ENCODE measurements around the gene MLPH.

Gene MLPH

DNA sequence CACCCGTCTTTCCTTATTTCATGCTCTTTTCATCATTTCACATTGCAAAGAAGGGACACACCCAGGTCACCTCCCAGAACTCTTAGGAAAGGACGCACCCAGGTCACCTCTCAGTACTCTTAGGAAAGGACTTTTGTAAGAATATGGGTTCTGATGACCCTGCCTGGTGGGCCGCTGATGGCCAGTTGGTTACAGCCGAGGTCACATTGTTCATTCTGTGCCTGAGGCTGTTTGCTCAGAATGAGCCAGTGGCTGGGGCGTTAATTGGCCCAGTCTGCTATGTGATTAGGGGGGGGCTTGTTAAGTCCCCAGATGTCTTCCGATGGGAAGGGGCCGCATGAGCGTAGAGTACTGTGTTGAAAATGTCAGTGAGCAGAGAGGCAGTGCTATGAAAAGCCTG lies 9.4 kb downstream of the MLPH start:
- no peak for DNase-seq

- no peak for DNase-seq
These were observed 10.2 kb downstream of the MLPH start for GRCh38 chr2:237497009-237497837.

DNA sequence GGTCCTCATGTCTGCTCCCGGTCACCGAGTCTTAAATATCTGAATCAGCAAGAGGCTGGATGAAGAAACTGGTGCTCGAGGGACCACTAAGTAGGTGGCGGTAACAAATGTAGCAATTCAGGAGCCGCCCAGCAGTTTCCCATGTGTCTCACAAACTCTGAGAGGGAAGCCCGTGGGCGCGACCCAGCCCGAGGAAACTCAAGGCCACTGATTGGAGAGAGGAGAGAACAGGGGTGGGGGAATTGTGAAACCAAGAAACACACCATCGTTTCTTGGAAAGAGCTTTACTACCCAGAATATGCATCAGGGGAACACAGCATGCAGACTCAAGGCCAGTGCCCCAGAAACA lies 10.8 kb downstream of the MLPH start:
- DNase-seq: no peak

DNA sequence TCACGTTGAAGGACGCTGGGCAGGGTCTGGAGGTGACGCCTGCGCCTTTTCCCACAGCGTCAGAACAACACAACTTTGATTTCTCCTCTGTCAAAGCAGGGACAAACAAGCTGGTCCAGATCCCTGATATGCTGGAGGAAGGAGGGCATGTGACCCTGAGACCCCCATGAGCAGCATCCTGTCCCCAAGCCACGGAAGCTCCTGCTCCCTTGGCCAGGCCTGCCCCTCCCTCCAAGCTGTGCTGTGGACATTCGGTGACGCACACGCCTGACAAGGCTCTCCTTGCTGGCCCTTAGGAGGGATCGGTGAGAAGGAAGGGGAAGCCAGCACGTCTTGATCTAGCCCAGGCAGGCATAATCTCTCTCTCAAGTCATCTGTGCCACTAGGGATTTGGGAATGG lies 11.3 kb downstream of the MLPH start:
- no peak for DNase-seq

DNA sequence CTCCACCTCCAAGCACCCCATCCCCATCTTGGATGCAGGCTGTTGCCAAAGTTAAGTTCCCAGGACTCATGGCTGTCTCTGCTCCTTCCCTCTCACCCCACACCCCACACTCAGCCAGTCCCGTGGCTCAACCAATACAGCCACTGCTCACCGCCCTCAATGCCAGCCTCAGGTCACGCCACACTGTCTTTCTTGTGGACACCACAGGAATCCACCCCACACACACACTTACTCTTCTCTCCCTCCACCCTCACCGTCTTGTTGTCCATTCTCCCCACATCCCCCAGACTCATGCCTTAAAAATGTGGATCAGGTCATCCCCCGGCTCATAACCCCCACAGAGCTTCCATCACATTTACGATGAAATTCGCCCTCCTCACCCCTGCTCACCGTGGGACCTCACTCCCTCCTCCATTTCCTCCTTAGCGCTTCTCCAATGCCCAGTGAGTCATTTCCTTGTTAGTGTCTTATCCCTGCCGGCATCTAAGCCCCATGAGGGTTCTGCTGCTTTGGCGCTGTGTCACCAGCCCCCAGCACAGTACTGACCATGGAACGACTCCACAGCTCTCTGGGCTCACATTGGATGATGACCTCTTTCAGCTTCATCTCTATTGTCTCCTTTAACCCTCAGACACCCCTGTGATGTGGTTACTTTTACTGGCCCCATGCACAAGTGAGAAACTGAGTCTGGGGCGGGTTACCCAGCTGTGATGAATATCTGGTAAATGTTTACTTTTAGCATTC lies 13.8 kb downstream of the MLPH start:
- DNase-seq: no peak

GRCh38 chr2:237501892-237502513 lies 15.0 kb downstream of the MLPH start:
- DNase-seq: no peak

GRCh38 chr2:237503201-237503600 lies 16.1 kb downstream of the MLPH start:
- no peak for DNase-seq

- no peak for DNase-seq
These were observed 18.3 kb downstream of the MLPH start for GRCh38 chr2:237505188-237505939.

- no peak for DNase-seq
These were observed 20.5 kb downstream of the MLPH start for GRCh38 chr2:237507512-237507911.

GRCh38 chr2:237508361-237508760 lies 21.3 kb downstream of the MLPH start:
- DNase-seq: no peak

GRCh38 chr2:237509151-237509550 lies 22.1 kb downstream of the MLPH start:
- DNase-seq: no peak

DNA sequence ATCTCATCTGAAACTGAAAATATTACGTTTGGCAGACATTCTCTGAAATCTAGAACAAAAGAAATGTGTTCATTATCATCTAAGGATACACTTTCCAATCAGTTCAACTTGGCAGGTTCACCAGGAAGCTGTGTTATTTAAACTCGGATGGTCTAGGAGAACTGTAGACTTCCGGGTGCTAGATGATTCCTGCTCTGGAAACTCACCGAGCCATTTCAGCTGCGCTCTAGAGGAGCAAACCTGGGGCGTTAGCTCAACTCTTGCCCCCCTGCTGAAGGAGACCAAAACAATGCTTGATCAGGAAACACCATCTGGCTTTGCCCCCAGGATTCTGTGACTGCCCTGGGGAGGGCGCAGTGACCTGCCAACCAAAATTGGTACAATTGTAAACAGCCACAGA lies 22.9 kb downstream of the MLPH start:
- DNase-seq: no peak

DNA sequence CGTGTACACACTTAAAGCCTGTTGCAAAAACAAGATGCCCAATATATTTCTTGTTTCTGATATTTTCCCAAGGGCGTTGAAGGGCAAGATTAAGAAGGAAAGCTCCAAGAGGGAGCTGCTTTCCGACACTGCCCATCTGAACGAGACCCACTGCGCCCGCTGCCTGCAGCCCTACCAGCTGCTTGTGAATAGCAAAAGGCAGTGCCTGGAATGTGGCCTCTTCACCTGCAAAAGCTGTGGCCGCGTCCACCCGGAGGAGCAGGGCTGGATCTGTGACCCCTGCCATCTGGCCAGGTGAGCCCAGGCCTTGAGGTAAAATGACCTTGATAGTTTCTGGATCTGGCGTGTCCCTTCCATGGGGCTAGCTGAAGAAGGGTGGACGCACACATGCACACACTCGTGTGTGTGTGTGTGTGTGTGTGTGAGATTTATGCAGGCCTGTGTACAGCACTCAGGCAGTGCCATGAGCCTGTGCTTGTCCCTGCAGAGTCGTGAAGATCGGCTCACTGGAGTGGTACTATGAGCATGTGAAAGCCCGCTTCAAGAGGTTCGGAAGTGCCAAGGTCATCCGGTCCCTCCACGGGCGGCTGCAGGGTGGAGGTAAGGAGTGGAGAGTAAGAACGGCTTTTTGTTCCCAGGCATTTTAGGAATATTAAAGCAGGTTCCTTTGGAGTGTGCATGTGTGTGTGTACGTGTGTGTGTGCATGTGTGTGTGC lies 23.6 kb downstream of the MLPH start:
- no peak for DNase-seq

- DNase-seq: no peak
These were observed 24.4 kb downstream of the MLPH start for GRCh38 chr2:237511433-237511832.

- no peak for DNase-seq
These were observed 24.9 kb downstream of the MLPH start for GRCh38 chr2:237511885-237512405.

DNA sequence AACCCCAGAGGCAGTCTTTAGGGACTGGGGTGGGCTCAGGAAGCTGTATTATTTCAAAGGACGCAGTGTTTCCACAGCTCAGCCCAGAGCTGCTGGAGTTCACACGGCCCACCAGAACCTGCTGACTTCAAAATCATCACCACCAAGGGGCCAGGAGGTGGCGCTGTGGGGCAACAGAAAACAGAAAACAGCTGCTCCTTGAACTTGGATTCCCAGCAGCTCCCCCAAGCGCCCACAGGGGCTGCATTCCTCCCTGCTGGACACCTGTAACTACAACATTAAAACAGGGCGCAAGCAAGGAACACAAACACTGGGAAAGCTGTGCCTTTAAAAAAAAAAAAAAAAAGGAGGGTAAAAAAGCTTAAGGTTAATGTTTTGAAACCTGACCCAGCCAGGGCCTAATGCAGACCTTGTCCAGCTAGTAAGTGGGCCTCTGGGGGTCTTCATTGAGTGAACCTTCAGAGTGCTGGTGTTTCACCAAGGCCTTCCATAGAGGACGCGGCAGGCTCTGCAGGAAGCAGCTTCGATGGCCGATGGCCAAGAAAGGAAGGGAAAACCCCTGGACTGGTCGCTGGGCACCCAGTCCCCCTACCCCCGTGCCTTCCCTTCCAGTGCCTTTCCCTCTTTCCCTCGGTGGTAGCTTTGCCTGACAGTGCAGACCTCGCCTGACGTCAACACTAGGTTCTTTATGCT lies 25.9 kb downstream of the MLPH start:
- peak in 57 of 58 donors; percentile 6 to 87 (median 64) for DNase-seq

DNA sequence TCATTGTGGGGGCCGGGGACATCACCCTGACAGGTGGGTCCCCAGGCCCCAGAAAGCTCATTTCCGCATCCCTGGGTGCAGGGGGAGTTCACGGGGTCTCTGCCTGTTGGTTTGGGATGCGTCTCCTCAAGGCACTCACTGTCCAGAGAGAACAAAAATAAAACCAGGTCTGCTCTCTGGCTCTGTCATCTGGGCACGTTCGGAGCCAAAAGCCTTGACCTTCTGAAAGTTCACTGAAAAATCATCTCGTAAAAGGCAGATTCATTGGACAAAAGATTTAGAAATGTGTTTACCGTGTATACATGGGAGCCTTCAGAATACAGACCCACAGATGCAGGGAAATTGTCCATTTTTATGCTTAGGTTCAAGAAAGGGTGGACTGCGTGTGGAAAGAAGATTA lies 26.6 kb downstream of the MLPH start:
- DNase-seq: no peak

DNA sequence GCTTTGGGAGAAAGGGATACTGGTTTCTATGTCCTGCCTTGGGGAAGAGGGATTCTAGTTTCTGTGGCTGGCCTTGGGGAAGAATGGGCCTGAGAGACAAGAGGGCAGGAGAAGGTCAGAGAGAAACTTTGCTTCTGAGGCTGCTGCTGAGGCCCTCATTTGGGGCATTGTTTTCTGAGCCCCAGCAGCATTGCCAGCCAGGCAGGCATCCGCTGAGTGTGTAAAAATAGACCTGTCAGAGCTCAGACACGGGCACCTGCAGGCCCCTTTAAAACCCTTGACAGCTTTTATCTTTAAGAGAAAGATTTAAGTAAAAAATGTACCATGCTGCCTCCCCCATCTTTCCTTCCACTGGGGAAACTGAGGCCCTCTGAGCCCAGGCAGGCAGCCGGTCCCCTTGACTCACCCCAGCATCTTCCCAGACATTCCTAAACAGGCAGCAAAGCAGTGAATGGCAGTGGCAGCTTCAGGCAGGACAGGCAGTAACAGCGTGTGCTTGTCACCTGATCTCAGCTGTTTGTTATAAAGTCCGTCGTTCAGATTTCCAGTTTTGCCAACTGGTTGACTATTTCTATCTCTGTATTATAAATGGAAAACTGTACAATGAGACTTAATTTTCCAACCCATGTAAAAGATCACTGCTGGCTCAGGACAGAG lies 27.6 kb downstream of the MLPH start:
- DNase-seq: no peak

GRCh38 chr2:237515166-237515565 lies 28.1 kb downstream of the MLPH start:
- DNase-seq: no peak
